ENCODE data around the gene RFK. TPM values are rescaled to one million over a fixed set of nuclear protein-coding genes. Genes with fewer than 3 reads are reported as not detected.

RFK gene
- total RNA-seq, 1 donor from 2014 or later = 18.1 TPM

DNA sequence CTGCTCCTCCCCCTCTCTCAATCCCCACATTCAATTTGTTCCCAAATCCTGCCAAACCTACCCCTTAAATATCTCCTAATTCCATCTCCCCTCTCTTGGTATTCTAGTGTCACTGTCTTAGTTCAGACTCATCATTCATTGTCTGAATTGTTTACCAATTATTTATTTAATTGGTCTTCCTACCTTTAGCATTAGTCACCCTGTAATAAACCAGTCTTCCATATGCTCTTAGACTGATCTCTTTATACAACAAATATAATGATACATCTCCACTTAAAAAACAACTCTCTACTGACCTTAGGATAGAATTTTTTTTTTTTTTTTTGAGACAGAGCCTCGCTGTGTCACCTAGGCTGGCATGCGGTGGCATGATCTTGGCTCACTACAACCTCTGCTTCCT lies 51.4 kb downstream of the RFK start:
- peaks cover 21% of the 10 kb centered on the region for H3K27me3 Mint-ChIP-seq (ENCODE audit: low read depth)
- TF ChIP-seq, protein P1, sequence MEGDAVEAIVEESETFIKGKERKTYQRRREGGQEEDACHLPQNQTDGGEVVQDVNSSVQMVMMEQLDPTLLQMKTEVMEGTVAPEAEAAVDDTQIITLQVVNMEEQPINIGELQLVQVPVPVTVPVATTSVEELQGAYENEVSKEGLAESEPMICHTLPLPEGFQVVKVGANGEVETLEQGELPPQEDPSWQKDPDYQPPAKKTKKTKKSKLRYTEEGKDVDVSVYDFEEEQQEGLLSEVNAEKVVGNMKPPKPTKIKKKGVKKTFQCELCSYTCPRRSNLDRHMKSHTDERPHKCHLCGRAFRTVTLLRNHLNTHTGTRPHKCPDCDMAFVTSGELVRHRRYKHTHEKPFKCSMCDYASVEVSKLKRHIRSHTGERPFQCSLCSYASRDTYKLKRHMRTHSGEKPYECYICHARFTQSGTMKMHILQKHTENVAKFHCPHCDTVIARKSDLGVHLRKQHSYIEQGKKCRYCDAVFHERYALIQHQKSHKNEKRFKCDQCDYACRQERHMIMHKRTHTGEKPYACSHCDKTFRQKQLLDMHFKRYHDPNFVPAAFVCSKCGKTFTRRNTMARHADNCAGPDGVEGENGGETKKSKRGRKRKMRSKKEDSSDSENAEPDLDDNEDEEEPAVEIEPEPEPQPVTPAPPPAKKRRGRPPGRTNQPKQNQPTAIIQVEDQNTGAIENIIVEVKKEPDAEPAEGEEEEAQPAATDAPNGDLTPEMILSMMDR (IDR thresholded peaks at IDR 0.05) = no peak
- H3K4me1 Mint-ChIP-seq (ENCODE audit: low read depth) = no peaks in the 10 kb centered on the region
- H3K9me3 Mint-ChIP-seq (ENCODE audit: low read depth) = peaks cover 8% of the 10 kb centered on the region
- H3K36me3 Mint-ChIP-seq (ENCODE audit: low read depth) = peaks cover 3% of the 10 kb centered on the region
- no peak overlapping the region for H3K4me3 Mint-ChIP-seq (ENCODE audit: unreplicated experiment)
- DNase-seq (ENCODE audit: low spot score) = no peak
- no peak overlapping the region for H3K27ac Mint-ChIP-seq (ENCODE audit: unreplicated experiment)

DNA sequence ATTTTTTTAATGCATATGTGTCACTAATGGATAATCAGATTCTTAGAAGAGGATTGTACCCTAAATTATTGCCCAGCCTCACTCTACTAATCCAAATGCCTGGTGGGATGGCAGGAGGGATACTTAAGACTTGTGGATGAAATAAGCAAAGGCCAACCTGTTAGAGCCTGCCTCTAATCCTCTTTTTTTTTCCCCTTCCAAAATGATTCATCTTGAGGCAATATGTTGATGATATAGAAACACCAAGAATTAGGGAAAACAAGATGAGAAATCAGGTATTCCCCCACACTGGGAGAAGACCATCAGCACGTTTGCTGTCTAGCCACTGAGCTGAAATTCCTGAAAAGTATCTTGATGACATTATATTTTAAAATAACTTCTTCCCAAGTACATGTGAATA lies 52.0 kb downstream of the RFK start:
- no peaks in the 10 kb centered on the region for H3K4me1 Mint-ChIP-seq (ENCODE audit: low read depth)
- peaks cover 8% of the 10 kb centered on the region for H3K9me3 Mint-ChIP-seq (ENCODE audit: low read depth)
- TF ChIP-seq, protein P1 (IDR thresholded peaks at IDR 0.05) = no peak
- no peak overlapping the region for H3K27ac Mint-ChIP-seq (ENCODE audit: unreplicated experiment)
- no peak for DNase-seq (ENCODE audit: low spot score)
- no peak overlapping the region for H3K4me3 Mint-ChIP-seq (ENCODE audit: unreplicated experiment)
- H3K36me3 Mint-ChIP-seq (ENCODE audit: low read depth) = peaks cover 3% of the 10 kb centered on the region
- H3K27me3 Mint-ChIP-seq (ENCODE audit: low read depth) = peaks cover 22% of the 10 kb centered on the region

DNA sequence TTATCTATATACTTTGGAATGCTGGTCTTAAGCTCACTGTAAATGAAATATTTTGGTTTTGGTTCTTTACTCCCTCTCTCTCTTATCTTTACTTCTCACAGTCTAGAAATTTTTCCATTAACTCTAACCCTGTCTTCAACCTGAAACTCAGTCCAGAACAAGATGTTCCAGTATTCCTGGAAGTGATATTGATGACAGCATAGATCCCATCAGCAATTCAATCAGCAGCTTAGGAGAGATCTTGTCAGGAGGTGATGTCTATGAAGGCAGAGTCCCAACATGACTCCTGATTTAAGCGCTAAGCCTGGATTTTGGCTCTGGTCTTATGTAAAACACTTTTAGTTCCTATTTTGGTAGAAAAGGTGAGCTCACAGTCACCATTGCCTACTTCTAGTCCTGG lies 52.6 kb downstream of the RFK start:
- peaks cover 8% of the 10 kb centered on the region for H3K9me3 Mint-ChIP-seq (ENCODE audit: low read depth)
- peaks cover 22% of the 10 kb centered on the region for H3K27me3 Mint-ChIP-seq (ENCODE audit: low read depth)
- no peak overlapping the region for H3K4me3 Mint-ChIP-seq (ENCODE audit: unreplicated experiment)
- no peaks in the 10 kb centered on the region for H3K4me1 Mint-ChIP-seq (ENCODE audit: low read depth)
- H3K36me3 Mint-ChIP-seq (ENCODE audit: low read depth) = peaks cover 3% of the 10 kb centered on the region
- no peak for DNase-seq (ENCODE audit: low spot score)
- TF ChIP-seq, protein P1 (IDR thresholded peaks at IDR 0.05) = no peak
- no peak overlapping the region for H3K27ac Mint-ChIP-seq (ENCODE audit: unreplicated experiment)

DNA sequence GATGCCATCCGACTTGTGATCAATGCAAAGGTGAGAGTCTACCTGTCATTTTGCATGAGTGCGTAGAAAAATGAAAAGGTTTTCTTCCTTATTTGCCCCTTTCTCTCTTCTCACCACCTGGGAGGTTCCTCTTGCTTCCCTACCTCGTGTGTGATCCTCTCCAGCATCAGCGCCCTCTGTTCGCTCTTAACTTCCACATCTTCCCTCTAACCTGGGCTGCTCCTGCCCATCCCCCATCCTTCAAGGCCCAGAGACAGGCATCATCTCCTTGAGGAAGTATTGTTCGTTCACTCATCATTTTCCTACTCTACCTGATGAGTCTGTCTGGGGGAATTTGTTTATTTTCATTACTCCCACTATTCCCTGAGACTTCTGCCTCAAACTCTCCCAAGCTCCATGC lies 55.8 kb downstream of the RFK start:
- peaks cover under 1% of the 10 kb centered on the region for H3K9me3 Mint-ChIP-seq (ENCODE audit: low read depth)
- H3K27ac Mint-ChIP-seq (ENCODE audit: unreplicated experiment) = no peak overlapping the region

DNA sequence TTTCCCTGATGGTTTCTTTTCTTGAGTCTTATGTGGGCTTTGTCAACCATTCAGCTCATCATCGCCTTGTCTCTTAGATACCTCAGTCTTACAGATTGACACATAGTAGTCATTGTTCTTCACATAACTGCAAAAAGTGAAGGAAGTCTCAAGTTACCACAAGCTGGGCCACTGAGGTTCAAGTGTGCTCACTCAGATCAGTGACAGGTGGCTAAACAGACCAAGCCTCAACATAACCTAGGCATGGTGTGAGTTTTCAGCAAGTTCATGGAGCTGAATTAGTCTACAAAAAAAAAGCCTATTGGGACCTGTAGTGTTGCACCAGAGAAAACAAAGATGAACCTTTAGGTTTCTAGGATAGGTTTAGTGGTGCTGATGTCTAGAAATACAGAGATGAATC lies 58.2 kb downstream of the RFK start:
- Mint-ChIP-seq H3K27me3 (ENCODE audit: low read depth) (peaks cover 39% of the 10 kb centered on the region), H3K4me3 (ENCODE audit: unreplicated experiment) (no peak overlapping the region), H3K4me1 (ENCODE audit: low read depth) (no peaks in the 10 kb centered on the region), H3K36me3 (ENCODE audit: low read depth) (no peaks in the 10 kb centered on the region), H3K27ac (ENCODE audit: unreplicated experiment) (no peak overlapping the region), H3K9me3 (ENCODE audit: low read depth) (no peaks in the 10 kb centered on the region)
- TF ChIP-seq, protein P1 (IDR thresholded peaks at IDR 0.05) = no peak
- no peak for DNase-seq (ENCODE audit: low spot score)

More for the DNA sequence above, 55.8 kb downstream of the RFK start:
- no peak for DNase-seq (ENCODE audit: low spot score)
- TF ChIP-seq, protein P1 (IDR thresholded peaks at IDR 0.05) = no peak
- Mint-ChIP-seq H3K4me3 (ENCODE audit: unreplicated experiment) (no peak overlapping the region), H3K27me3 (ENCODE audit: low read depth) (peaks cover 40% of the 10 kb centered on the region), H3K4me1 (ENCODE audit: low read depth) (no peaks in the 10 kb centered on the region), H3K36me3 (ENCODE audit: low read depth) (peaks cover under 1% of the 10 kb centered on the region)

Other genes with a start within 250 kb of the RFK start
- gene GCNT1, start 64.8 kb upstream of the RFK start, total RNA-seq = 10.3 to 40.2 TPM (median 11.0 TPM) in 3 replicates

Data from chondrocyte (in vitro differentiated cells).